Transverse colon (tissue), 4 donors: Measurements from ENCODE around the gene SMG1. TPM values are rescaled to one million over a fixed set of nuclear protein-coding genes. Genes with fewer than 3 reads are reported as not detected.

Experiments
- DNase-seq: peaks from one replicate; pipeline ENCODE4 v3.0.0-alpha.2; 2019
- H3K27ac ChIP-seq, 4 donors: fragments of 200-600 bp; sonication (generic); 2 replicates each; pipeline ENCODE4 v1.5.1; 2016 to 2018; ENCODE audit warnings: inconsistent platforms in 4 of 4
- H3K27me3 ChIP-seq: fragments of 200-600 bp; sonication (generic); 2 replicates; pipeline ENCODE4 v1.5.1; 2017; ENCODE audit warnings: inconsistent platforms
- H3K36me3 ChIP-seq, 4 donors: fragments of 200-600 bp; sonication (generic); 2 replicates each; pipeline ENCODE4 v1.5.1; 2017 to 2019; ENCODE audit warnings: inconsistent platforms in 4 of 4
- H3K4me1 ChIP-seq, 4 donors: fragments of 200-600 bp; sonication (generic); 2 replicates each; pipeline ENCODE4 v1.5.1; 2017 to 2020; ENCODE audit warnings: inconsistent platforms in 4 of 4
- H3K4me3 ChIP-seq, 4 donors: fragments of 200-600 bp; sonication (generic); 1 replicate in 1 of 4; 2 replicates in 3 of 4; pipeline versions ENCODE4 v1.5.1 to v1.6.1; 2017 to 2019; ENCODE audit warnings: inconsistent platforms in 4 of 4
- H3K9me3 ChIP-seq, 2 donors: fragments of 200-600 bp; sonication (generic); 2 replicates each; pipeline ENCODE4 v1.5.1; 2017 to 2019; ENCODE audit warnings: inconsistent platforms in 2 of 2
- CTCF ChIP-seq, 5 experiments: fragments of 200-600 bp in 3 of 5; fragments of 450-650 bp in 2 of 5; sonication (generic) in 3 of 5; IDR thresholded peaks; 1 replicate in 2 of 5; 2 replicates in 3 of 5; pipeline ENCODE4 v1.5.1; 2016 to 2017; ENCODE audit warnings: antibody characterized with exemption in 5 of 5, inconsistent platforms in 3 of 5, mild to moderate bottlenecking in 2 of 5, moderate library complexity in 1 of 5
- EP300 ChIP-seq: sonication (generic); formaldehyde crosslinking; IDR thresholded peaks from one replicate; pipeline ENCODE4 v1.6.1; 2017; ENCODE audit warnings: antibody characterized with exemption, low read depth
- POLR2A ChIP-seq: fragments of 450-650 bp; IDR thresholded peaks from one replicate; pipeline ENCODE4 v1.6.1; 2016; ENCODE audit warnings: antibody characterized with exemption, mild to moderate bottlenecking, moderate library complexity
- POLR2AphosphoS5 ChIP-seq, 3 donors: sonication (generic); formaldehyde crosslinking; IDR thresholded peaks; one replicate each; pipeline ENCODE4 v1.6.1; 2016; ENCODE audit warnings: antibody characterized with exemption in 3 of 3
- WGBS, 2 donors: methylation state at CpG; one replicate each; pipeline ENCODE4 v1.1.5; 2018; ENCODE audit warnings: low coverage in 1 of 2; 5-methylcytosine and 5-hydroxymethylcytosine counted together
- in situ Hi-C, 4 donors: fragments of 200-750 bp; cut with MboI; loops; one replicate each; pipeline versions ENCODE4 v1.15.0 to v1.15.1; 2017; ENCODE audit warnings: low sequenced_read_pairs in 3 of 4, low pct_ligation_motif_present in 1 of 4, low pct_unique_long_range_greater_than_20kb in 1 of 4
- intact Hi-C: fragments of 100-400 bp; cut with DNase I; formaldehyde crosslinking; loops from one replicate; pipeline ENCODE4 v1.15.1; 2023; ENCODE audit warnings: low total_unique reads
- total RNA-seq, 4 donors: library from RNA; depleted of rRNA; stranded (reverse); fragments of >200 nt; gene quantifications; one replicate each; pipeline ENCODE4 v1.1.0, GENCODE V29; 2016

The SMG1 gene
- total RNA-seq, 4 donors from 2014 or later = 115 to 159 (median 127) TPM

DNA sequence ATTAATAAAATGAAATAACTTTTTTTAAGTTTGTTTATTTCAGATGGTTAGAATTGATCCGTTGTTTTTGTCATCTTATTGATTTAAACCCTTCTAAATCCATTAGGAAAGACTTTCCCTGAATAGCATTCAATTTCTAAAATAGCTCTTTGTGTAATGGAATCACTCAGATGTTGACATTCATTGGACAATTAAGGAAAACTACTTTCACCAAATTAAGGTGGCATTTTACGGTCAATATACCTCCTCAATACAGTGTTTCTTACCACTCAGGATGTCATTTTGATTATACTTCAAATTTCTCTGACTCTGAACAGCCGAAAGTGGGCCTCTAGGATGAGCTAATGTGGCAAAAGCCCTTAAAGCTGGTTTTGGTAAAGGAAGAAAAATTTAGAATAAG lies 126.7 kb downstream of the SMG1 start:
- Histone ChIP-seq H3K4me3 (peak overlapping the region in 1 of 4 donors; percentile 94), H3K27ac (peak overlapping the region in 3 of 4 donors; percentile 94 to 97 (median 96)), H3K27me3 (no peaks in the 10 kb centered on the region), H3K9me3 (no peaks in the 10 kb centered on the region), H3K4me1 (peaks cover 8 to 33% (median 24%) of the 10 kb centered on the region in 4 donors), H3K36me3 (peaks cover 0 to 16% (median 5%) of the 10 kb centered on the region in 4 donors)
- 59 to 77% methylated on average over 3 of the region's 3 CpGs for WGBS, 2 donors
- DNase-seq = no peak
- in situ Hi-C loops (no loop called here), intact Hi-C loops (no loop called here)
- TF ChIP-seq CTCF (IDR thresholded peaks at IDR 0.05) = no peak
- TF ChIP-seq POLR2AphosphoS5 (IDR thresholded peaks at IDR 0.05) = no peak
- no peak for TF ChIP-seq POLR2A
- TF ChIP-seq EP300 = no peak

- H3K27ac ChIP-seq = no peak overlapping the region
- TF ChIP-seq POLR2A (no peak), EP300 (no peak), CTCF (IDR thresholded peaks at IDR 0.05) (no peak), POLR2AphosphoS5 (IDR thresholded peaks at IDR 0.05) (no peak)
- peaks cover 8 to 33% (median 24%) of the 10 kb centered on the region in 4 donors for H3K4me1 ChIP-seq
- peaks cover 0 to 33% (median 11%) of the 10 kb centered on the region in 4 donors for H3K36me3 ChIP-seq
- no peak overlapping the region for H3K4me3 ChIP-seq
- no peaks in the 10 kb centered on the region for H3K9me3 ChIP-seq
- no peak for DNase-seq
- in situ Hi-C loops = no loop called here
- 76 to 82% methylated on average over 4 of the region's 4 CpGs for WGBS, 2 donors
- H3K27me3 ChIP-seq = no peaks in the 10 kb centered on the region
- intact Hi-C loops = no loop called here
Observed at GRCh38 chr16:18797746-18798145, 128.5 kb downstream of the SMG1 start.

GRCh38 chr16:18796377-18796776 lies 129.8 kb downstream of the SMG1 start:
- in situ Hi-C loops = no loop called here
- no peak overlapping the region for H3K4me3 ChIP-seq
- peaks cover 8 to 24% (median 16%) of the 10 kb centered on the region in 4 donors for H3K4me1 ChIP-seq
- H3K36me3 ChIP-seq = peaks cover 0 to 44% (median 11%) of the 10 kb centered on the region in 4 donors
- no peak for DNase-seq
- no peaks in the 10 kb centered on the region for H3K9me3 ChIP-seq
- intact Hi-C loops = no loop called here
- no peak overlapping the region for H3K27ac ChIP-seq
- no peaks in the 10 kb centered on the region for H3K27me3 ChIP-seq
- TF ChIP-seq CTCF (IDR thresholded peaks at IDR 0.05) (no peak), POLR2A (no peak), EP300 (no peak), POLR2AphosphoS5 (IDR thresholded peaks at IDR 0.05) (no peak)
- 85 to 88% methylated on average over 1 of the region's 1 CpG for WGBS, 2 donors

DNA sequence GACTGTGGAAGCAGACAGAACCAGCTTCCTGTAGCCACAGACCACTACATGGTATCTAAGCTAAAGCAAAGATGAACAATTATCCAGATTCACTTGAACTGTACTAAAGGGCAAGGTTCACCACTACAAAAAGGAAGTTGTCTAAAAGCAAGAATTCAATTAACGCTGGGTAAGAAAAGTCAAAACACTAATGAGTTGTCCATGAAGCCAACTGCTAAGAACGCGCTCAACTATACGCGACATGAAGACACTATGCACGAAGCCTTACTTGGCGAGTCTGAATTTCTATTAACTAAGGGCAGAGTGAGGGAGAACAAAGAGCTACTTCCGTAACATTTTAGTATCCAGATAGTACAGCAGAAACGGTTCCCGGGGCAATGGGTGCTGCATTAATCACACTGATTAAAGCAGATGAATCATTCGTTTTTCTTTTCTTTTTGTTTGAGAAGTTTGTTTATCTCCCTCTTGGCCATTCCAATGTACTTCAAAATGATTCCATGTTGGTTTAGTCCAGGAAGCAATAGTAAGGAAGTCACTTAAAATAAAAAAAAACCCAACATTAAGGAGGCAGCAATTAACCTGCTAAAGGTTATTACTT lies 133.3 kb downstream of the SMG1 start:
- no peak for TF ChIP-seq EP300
- no peak for TF ChIP-seq POLR2AphosphoS5 (IDR thresholded peaks at IDR 0.05)
- no peak for TF ChIP-seq POLR2A
- TF ChIP-seq CTCF (IDR thresholded peaks at IDR 0.05) = no peak
- Histone ChIP-seq H3K9me3 (no peaks in the 10 kb centered on the region), H3K27ac (no peak overlapping the region), H3K4me1 (peaks cover 8 to 22% (median 13%) of the 10 kb centered on the region in 4 donors), H3K36me3 (peaks cover 0 to 47% (median 15%) of the 10 kb centered on the region in 4 donors), H3K27me3 (no peaks in the 10 kb centered on the region), H3K4me3 (no peak overlapping the region)
- in situ Hi-C loops (no loop called here), intact Hi-C loops (no loop called here)
- no peak for DNase-seq
- WGBS, 2 donors = 92% methylated on average over 11 of the region's 11 CpGs
